Breast epithelium (tissue), 3 donors: ENCODE results near the gene MON1A.

Source experiments
- POLR2A ChIP-seq: fragments of 450-650 bp; IDR thresholded peaks from one replicate; pipeline ENCODE4 v1.6.1; 2016; ENCODE audit warnings: antibody characterized with exemption, mild to moderate bottlenecking, moderate library complexity
- TF ChIP-seq, protein P1 (sequence below), 3 donors: fragments of 450-650 bp; IDR thresholded peaks; one replicate each; pipeline ENCODE4 v1.5.1; 2016 to 2017; ENCODE audit warnings: antibody characterized with exemption in 3 of 3, mild to moderate bottlenecking in 3 of 3, moderate library complexity in 3 of 3

GRCh38 chr3:49925485-49925884 is 4.1 kb downstream of the MON1A start:
- no peak for TF ChIP-seq POLR2A
- TF ChIP-seq, protein P1, sequence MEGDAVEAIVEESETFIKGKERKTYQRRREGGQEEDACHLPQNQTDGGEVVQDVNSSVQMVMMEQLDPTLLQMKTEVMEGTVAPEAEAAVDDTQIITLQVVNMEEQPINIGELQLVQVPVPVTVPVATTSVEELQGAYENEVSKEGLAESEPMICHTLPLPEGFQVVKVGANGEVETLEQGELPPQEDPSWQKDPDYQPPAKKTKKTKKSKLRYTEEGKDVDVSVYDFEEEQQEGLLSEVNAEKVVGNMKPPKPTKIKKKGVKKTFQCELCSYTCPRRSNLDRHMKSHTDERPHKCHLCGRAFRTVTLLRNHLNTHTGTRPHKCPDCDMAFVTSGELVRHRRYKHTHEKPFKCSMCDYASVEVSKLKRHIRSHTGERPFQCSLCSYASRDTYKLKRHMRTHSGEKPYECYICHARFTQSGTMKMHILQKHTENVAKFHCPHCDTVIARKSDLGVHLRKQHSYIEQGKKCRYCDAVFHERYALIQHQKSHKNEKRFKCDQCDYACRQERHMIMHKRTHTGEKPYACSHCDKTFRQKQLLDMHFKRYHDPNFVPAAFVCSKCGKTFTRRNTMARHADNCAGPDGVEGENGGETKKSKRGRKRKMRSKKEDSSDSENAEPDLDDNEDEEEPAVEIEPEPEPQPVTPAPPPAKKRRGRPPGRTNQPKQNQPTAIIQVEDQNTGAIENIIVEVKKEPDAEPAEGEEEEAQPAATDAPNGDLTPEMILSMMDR (IDR thresholded peaks at IDR 0.05): no peak
